Activated T-cell treated with anti-CD3 and anti-CD28 coated beads for 1 hour (primary cell): Measurements from ENCODE around the gene RABGEF1.

Source experiments
- DNase-seq: peaks from one replicate; pipeline ENCODE4 v3.0.0-alpha.2; 2020; ENCODE audit warnings: low read depth

The RABGEF1 gene

GRCh38 chr7:66847879-66848790 lies 107.6 kb downstream of the RABGEF1 start:
- no peak for DNase-seq

GRCh38 chr7:66859339-66859738 lies 118.8 kb downstream of the RABGEF1 start:
- no peak for DNase-seq

GRCh38 chr7:66859794-66860645 lies 119.5 kb downstream of the RABGEF1 start:
- no peak for DNase-seq

- no peak for DNase-seq
These were observed 120.2 kb downstream of the RABGEF1 start for GRCh38 chr7:66860767-66861166.
